Fibroblast of pulmonary artery (primary cell): Measurements from ENCODE around the gene NUDT3.

Experiments used
- DNase-seq: peaks from one replicate; pipeline ENCODE4 v3.0.0-alpha.2; 2010; ENCODE audit warnings: low read depth
- H3K4me3 ChIP-seq: replicated peaks from 2 replicates; pipeline ENCODE4 v1.5.1; 2011; ENCODE audit warnings: low read depth, mild to moderate bottlenecking, control low read depth, low read length, moderate library complexity
- CTCF ChIP-seq: IDR thresholded peaks from 2 replicates; pipeline ENCODE4 v1.5.1; 2011; ENCODE audit warnings: mild to moderate bottlenecking, control low read depth, low read length, inconsistent platforms; ENCODE audit errors: missing control alignments

The NUDT3 gene

GRCh38 chr6:34425498-34426410 is 33.3 kb upstream of the NUDT3 start, which contains the start of gene RPS10:
TSS of gene RPS10 (minus strand) at chr6:34426069. CDS start at chr6:34425221, 848 bp downstream.
- DNase-seq = peak; percentile 94
- peak within 1 kb of the TSS; percentile 99 for H3K4me3 ChIP-seq

GRCh38 chr6:34425132-34425497 is 32.6 kb upstream of the NUDT3 start:
- DNase-seq = no peak
- no peak for TF ChIP-seq CTCF
- H3K4me3 ChIP-seq = peak overlapping the region; percentile 99

More at GRCh38 chr6:34425498-34426410, 33.3 kb upstream of the NUDT3 start, which contains the start of gene RPS10:
- no peak for TF ChIP-seq CTCF

- H3K4me3 ChIP-seq = peak overlapping the region; percentile 99
- no peak for TF ChIP-seq CTCF
- DNase-seq = no peak
Measured at GRCh38 chr6:34424200-34425131, 32.0 kb upstream of the NUDT3 start.

- H3K4me3 ChIP-seq = no peak overlapping the region
- no peak for TF ChIP-seq CTCF
- DNase-seq = no peak
Measured at GRCh38 chr6:34423254-34423653, 30.8 kb upstream of the NUDT3 start.

GRCh38 chr6:34418367-34418766 is 25.9 kb upstream of the NUDT3 start:
- no peak for TF ChIP-seq CTCF
- no peak for DNase-seq
- no peak overlapping the region for H3K4me3 ChIP-seq

GRCh38 chr6:34416877-34417371 is 24.5 kb upstream of the NUDT3 start:
- TF ChIP-seq CTCF = no peak
- H3K4me3 ChIP-seq = no peak overlapping the region

More at GRCh38 chr6:34416877-34417371, 24.5 kb upstream of the NUDT3 start:
- DNase-seq = no peak
